K562 (cell line): Measurements from ENCODE around the gene IGSF3. TPM values are rescaled to one million over a fixed set of nuclear protein-coding genes. Genes with fewer than 3 reads are reported as not detected.

Source experiments
- BRF2 ChIP-seq: IDR thresholded peaks from 3 replicates; pipeline ENCODE4 v1.6.1; 2011; ENCODE audit warnings: borderline replicate concordance, mild to moderate bottlenecking; ENCODE audit not compliant: insufficient read length, insufficient read depth
- CCAR2 ChIP-seq: fragments of 200-400 bp; formaldehyde crosslinking; IDR thresholded peaks from 2 replicates; pipeline ENCODE4 v1.6.1; 2017; ENCODE audit warnings: mild to moderate bottlenecking, low read depth, low read length
- CTCFL ChIP-seq: IDR thresholded peaks from 2 replicates; pipeline ENCODE4 v1.6.1; 2011; ENCODE audit warnings: borderline replicate concordance, low read depth, mild to moderate bottlenecking, moderate library complexity, low read length; ENCODE audit not compliant: insufficient read depth, poor library complexity, severe bottlenecking
- HDAC1 ChIP-seq, 2 experiments: fragments of 450-650 bp; IDR thresholded peaks; 2 replicates each; pipeline ENCODE4 v1.6.1; 2016 to 2017; ENCODE audit warnings: inconsistent platforms in 1 of 2, mild to moderate bottlenecking in 1 of 2, moderate library complexity in 1 of 2
- NFIC ChIP-seq: fragments of 450-650 bp; IDR thresholded peaks from 2 replicates; pipeline ENCODE4 v1.6.1; 2017; ENCODE audit warnings: mild to moderate bottlenecking, inconsistent platforms
- POU5F1 ChIP-seq: fragments of 150-350 bp; IDR thresholded peaks from 2 replicates; pipeline ENCODE4 v1.6.1; 2014; ENCODE audit warnings: borderline replicate concordance, low read length, low read depth, mild to moderate bottlenecking; ENCODE audit not compliant: partially characterized antibody
- PREB ChIP-seq: sonication (generic); formaldehyde crosslinking; IDR thresholded peaks from 2 replicates; pipeline ENCODE4 v1.8.1; 2023; ENCODE audit warnings: mild to moderate bottlenecking, missing genetic modification reagents
- SP2 ChIP-seq: IDR thresholded peaks from 2 replicates; pipeline ENCODE4 v1.6.1; 2011; ENCODE audit warnings: mild to moderate bottlenecking, low read depth, low read length, moderate library complexity; ENCODE audit not compliant: poor library complexity, severe bottlenecking; ENCODE audit errors: extremely low read depth
- TCF3 ChIP-seq: sonication (generic); formaldehyde crosslinking; IDR thresholded peaks from 2 replicates; pipeline ENCODE4 v1.4.0; 2020; ENCODE audit warnings: mild to moderate bottlenecking, missing genetic modification reagents
- TRIM24 ChIP-seq, 2 experiments: fragments of 450-650 bp; IDR thresholded peaks; 2 replicates each; pipeline ENCODE4 v1.6.1; 2016
- ZBED1 ChIP-seq: IDR thresholded peaks from 2 replicates; pipeline ENCODE4 v1.6.1; 2014
- ZBTB33 ChIP-seq: sonication (generic); formaldehyde crosslinking; IDR thresholded peaks from 2 replicates; pipeline ENCODE4 v1.8.1; 2023; ENCODE audit warnings: mild to moderate bottlenecking, missing genetic modification reagents
- ZNF316 ChIP-seq: fragments of 450-650 bp; IDR thresholded peaks from 2 replicates; pipeline ENCODE4 v1.6.1; 2016
- ZNF740 ChIP-seq, 3 experiments: fragments of 200-800 bp in 1 of 3; sonication (Bioruptor generic) in 1 of 3; sonication (generic) in 1 of 3; formaldehyde crosslinking in 1 of 3; IDR thresholded peaks; 2 replicates each; pipeline versions ENCODE4 v1.6.1 to v1.8.0; 2016 to 2022; ENCODE audit warnings: mild to moderate bottlenecking in 2 of 3, missing compliant biosample characterization in 2 of 3, missing genetic modification characterization in 2 of 3, missing genetic modification reagents in 1 of 3
- polyA plus RNA-seq, 8 experiments: library from polyadenylated mRNA; depleted of rRNA in 4 of 8; stranded (reverse) in 5 of 8; unstranded in 3 of 8; fragments of >200 nt; fragmentation: Nextera tagmentation in 2 of 8; fragmentation: Illumina TruSeq in 1 of 8; extraction: Ambion mirVana in 2 of 8; extraction: Trizol in 1 of 8; gene quantifications; 2 replicates each; pipeline versions ENCODE4 v1.2.1 to v1.2.3, GENCODE V29; 2011 to 2014; ENCODE audit warnings: inconsistent platforms in 1 of 8, missing spikeins in 1 of 8
- total RNA-seq, 7 experiments: library from RNA; depleted of rRNA in 6 of 7; stranded (reverse); fragments of >200 nt in 6 of 7; fragmentation: Illumina TruSeq in 2 of 7; extraction: Trizol in 2 of 7; gene quantifications; 2 replicates each; pipeline versions ENCODE4 v1.2.1 to v1.2.3, GENCODE V29; 2011 to 2021; ENCODE audit warnings: low replicate concordance in 1 of 7
- TF ChIP-seq, protein P1 (sequence below): fragments of 250-450 bp; sonication (Bioruptor Pico); IDR thresholded peaks from 2 replicates; pipeline ENCODE4 v1.5.0; 2021; ENCODE audit warnings: mild to moderate bottlenecking, borderline replicate concordance
- TF ChIP-seq, protein P2 (sequence below): sonication (generic); formaldehyde crosslinking; IDR thresholded peaks from 2 replicates; pipeline ENCODE4 v1.9.0; 2022; ENCODE audit warnings: mild to moderate bottlenecking, missing genetic modification reagents

Gene IGSF3
- total and polyA plus RNA-seq, 9 of the 15 experiments (the other 6 are each of a cell fraction or from before 2014, with no cell fraction given) = 1.1 to 15.0 (median 8.3) TPM

DNA sequence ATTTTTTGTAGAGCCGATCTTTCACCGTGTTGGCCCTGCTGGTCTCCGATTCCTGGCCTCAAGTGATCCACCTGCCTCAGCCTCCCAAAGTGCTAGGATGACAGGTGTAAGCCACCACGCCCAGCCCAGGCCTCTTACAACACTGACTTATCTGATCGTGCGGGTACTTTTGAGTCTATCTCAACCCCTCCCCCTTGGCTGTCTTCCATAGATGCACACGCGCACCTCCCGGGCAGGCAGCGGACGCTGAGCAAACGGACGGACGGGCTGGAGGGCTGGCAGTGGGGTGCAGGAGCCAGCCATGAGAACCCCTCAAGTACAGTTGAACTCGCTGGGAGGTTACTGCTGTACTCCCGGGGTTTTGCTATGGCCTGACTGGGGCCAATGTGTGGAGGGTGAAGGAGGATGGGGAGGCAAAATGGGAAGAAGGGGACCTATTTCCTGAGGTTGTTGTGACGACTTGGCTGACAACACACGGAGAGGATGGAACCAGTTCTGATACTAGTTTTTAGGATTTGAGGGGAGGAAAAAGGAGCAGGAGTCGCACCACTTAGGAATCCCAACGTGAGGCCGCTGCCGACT lies 97.7 kb downstream of the IGSF3 start (continued):
- no peak for TF ChIP-seq ZNF740 (CRISPR knock-in tag; IDR thresholded peaks at IDR 0.05)
- no peak for TF ChIP-seq ZNF740 (tag; IDR thresholded peaks at IDR 0.05)
- no peak for TF ChIP-seq ZBED1
- TF ChIP-seq HDAC1 (IDR thresholded peaks at IDR 0.05) = peak in 1 of 2 experiments; percentile 29; a peak in 2 of 4 replicates
- peak; percentile 56; the same call in 1 of the 2 replicates for TF ChIP-seq ZBTB33 (CRISPR knock-in tag)
- peak; percentile 95 for TF ChIP-seq NFIC
- peak in 1 of 2 experiments; percentile 71; a peak in 2 of 4 replicates for TF ChIP-seq TRIM24 (IDR thresholded peaks at IDR 0.05)
- no peak for TF ChIP-seq SP2
- TF ChIP-seq, protein P1, sequence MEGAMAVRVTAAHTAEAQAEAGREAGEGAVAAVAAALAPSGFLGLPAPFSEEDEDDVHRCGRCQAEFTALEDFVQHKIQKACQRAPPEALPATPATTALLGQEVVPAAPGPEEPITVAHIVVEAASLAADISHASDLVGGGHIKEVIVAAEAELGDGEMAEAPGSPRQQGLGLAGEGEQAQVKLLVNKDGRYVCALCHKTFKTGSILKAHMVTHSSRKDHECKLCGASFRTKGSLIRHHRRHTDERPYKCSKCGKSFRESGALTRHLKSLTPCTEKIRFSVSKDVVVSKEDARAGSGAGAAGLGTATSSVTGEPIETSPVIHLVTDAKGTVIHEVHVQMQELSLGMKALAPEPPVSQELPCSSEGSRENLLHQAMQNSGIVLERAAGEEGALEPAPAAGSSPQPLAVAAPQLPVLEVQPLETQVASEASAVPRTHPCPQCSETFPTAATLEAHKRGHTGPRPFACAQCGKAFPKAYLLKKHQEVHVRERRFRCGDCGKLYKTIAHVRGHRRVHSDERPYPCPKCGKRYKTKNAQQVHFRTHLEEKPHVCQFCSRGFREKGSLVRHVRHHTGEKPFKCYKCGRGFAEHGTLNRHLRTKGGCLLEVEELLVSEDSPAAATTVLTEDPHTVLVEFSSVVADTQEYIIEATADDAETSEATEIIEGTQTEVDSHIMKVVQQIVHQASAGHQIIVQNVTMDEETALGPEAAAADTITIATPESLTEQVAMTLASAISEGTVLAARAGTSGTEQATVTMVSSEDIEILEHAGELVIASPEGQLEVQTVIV (CRISPR knock-in tag) = no peak
- no peak for TF ChIP-seq PREB (CRISPR knock-in tag)
- TF ChIP-seq POU5F1 = no peak
- TF ChIP-seq CTCFL = no peak
- TF ChIP-seq BRF2 = no peak
- TF ChIP-seq, protein P2, sequence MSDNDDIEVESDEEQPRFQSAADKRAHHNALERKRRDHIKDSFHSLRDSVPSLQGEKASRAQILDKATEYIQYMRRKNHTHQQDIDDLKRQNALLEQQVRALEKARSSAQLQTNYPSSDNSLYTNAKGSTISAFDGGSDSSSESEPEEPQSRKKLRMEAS (CRISPR knock-in tag) = 0 out of 2 replicates have a peak, but pooled peaks have one; percentile 48
- no peak for TF ChIP-seq CCAR2
- no peak for TF ChIP-seq ZNF316
- TF ChIP-seq TCF3 (CRISPR knock-in tag) = no peak
